Endodermal cell (in vitro differentiated cells): ENCODE measurements around the gene PLK5. TPM values are rescaled to one million over a fixed set of nuclear protein-coding genes. Genes with fewer than 3 reads are reported as not detected.

Experiments
- DNase-seq: peaks from one replicate; pipeline ENCODE4 v3.0.0-alpha.2; 2017
- H3K27ac ChIP-seq: 2 replicates; pipeline ENCODE4 v1.5.1; 2013; ENCODE audit warnings: mild to moderate bottlenecking, low read depth, low read length, moderate library complexity
- H3K27me3 ChIP-seq: 2 replicates; pipeline ENCODE4 v1.6.1; 2013; ENCODE audit warnings: mild to moderate bottlenecking, low read length, moderate library complexity; ENCODE audit not compliant: insufficient read depth, control insufficient read depth, poor library complexity, severe bottlenecking
- H3K36me3 ChIP-seq: 2 replicates; pipeline ENCODE4 v1.7.0; 2013; ENCODE audit warnings: mild to moderate bottlenecking, low read length, moderate library complexity; ENCODE audit not compliant: control insufficient read depth, insufficient read depth
- H3K4me1 ChIP-seq: one replicate; pipeline ENCODE4 v1.7.0; 2013; ENCODE audit warnings: low read length; ENCODE audit not compliant: control insufficient read depth, insufficient read depth
- H3K4me3 ChIP-seq: 2 replicates; pipeline ENCODE4 v1.5.1; 2013; ENCODE audit warnings: mild to moderate bottlenecking, low read length, moderate library complexity
- H3K9ac ChIP-seq: 2 replicates; pipeline ENCODE4 v1.6.1; 2013; ENCODE audit warnings: mild to moderate bottlenecking, low read length, moderate library complexity; ENCODE audit not compliant: poor library complexity, severe bottlenecking; ENCODE audit errors: extremely low read depth
- H3K9me3 ChIP-seq: 2 replicates; pipeline ENCODE4 v1.6.1; 2013; ENCODE audit warnings: mild to moderate bottlenecking, low read length, moderate library complexity; ENCODE audit not compliant: control insufficient read depth
- H3K27ac Mint-ChIP-seq: 2 replicates; pipeline ENCODE4 v1.8.0; 2020; ENCODE audit warnings: mixed read lengths
- H3K27me3 Mint-ChIP-seq: 2 replicates; pipeline ENCODE4 v1.8.0; 2021; ENCODE audit warnings: mild to moderate bottlenecking, mixed read lengths; ENCODE audit not compliant: insufficient read depth
- H3K36me3 Mint-ChIP-seq: 2 replicates; pipeline ENCODE4 v1.8.0; 2020; ENCODE audit warnings: low read depth, mixed read lengths
- H3K4me1 Mint-ChIP-seq: 2 replicates; pipeline ENCODE4 v1.8.0; 2020; ENCODE audit warnings: mixed read lengths
- H3K4me3 Mint-ChIP-seq: 2 replicates; pipeline ENCODE4 v1.8.0; 2020; ENCODE audit warnings: mild to moderate bottlenecking, moderate library complexity, mixed read lengths
- H3K9me3 Mint-ChIP-seq: 2 replicates; pipeline ENCODE4 v1.8.0; 2020; ENCODE audit warnings: mild to moderate bottlenecking, mixed read lengths
- CTCF ChIP-seq: fragments of 200-600 bp; sonication (generic); conservative IDR thresholded peaks from 2 replicates; pipeline ENCODE4 v1.5.0; 2021; ENCODE audit warnings: antibody characterized with exemption, mild to moderate bottlenecking
- WGBS, 2 experiments: methylation state at CpG; one replicate each; pipeline versions ENCODE4 v1.1.5 to v1.1.7; 2013; ENCODE audit warnings: missing lambda C conversion rate in 2 of 2, mixed read lengths in 1 of 2; ENCODE audit not compliant: insufficient coverage in 1 of 2, insufficient read length in 1 of 2; 5-methylcytosine and 5-hydroxymethylcytosine counted together
- total RNA-seq, 2 donors: library from RNA; stranded (reverse); fragmentation: NEBNext Ultra II Directional in 1 of 2; extraction: Animal tissue kit (Norgen Biotek cat#: 25700) in 1 of 2; gene quantifications; 2 replicates in 1 of 2; 3 replicates in 1 of 2; pipeline ENCODE4 v1.2.1, GENCODE V29; 2021

The PLK5 gene
- total RNA-seq, 2 donors from 2014 or later, result 0.48 TPM; not detected in 1

- Mint-ChIP-seq H3K27ac (peak within 1 kb of the TSS; percentile 97), H3K27me3 (peaks cover 2% of the 10 kb centered on the region), H3K36me3 (peaks cover 8% of the 10 kb centered on the region), H3K9me3 (no peaks in the 10 kb centered on the region), H3K4me3 (peak within 1 kb of the TSS; percentile 90), H3K4me1 (no peaks in the 10 kb centered on the region)
- Histone ChIP-seq H3K36me3 (peaks cover 21% of the 10 kb centered on the region), H3K27me3 (no peaks in the 10 kb centered on the region), H3K4me3 (peak within 1 kb of the TSS; percentile 90), H3K9me3 (no peaks in the 10 kb centered on the region), H3K9ac (peak within 1 kb of the TSS; percentile 67), H3K4me1 (no peaks in the 10 kb centered on the region), H3K27ac (peak within 1 kb of the TSS; percentile 71)
- TF ChIP-seq CTCF, result no peak
- DNase-seq, result peak; percentile 97
- WGBS, 2 experiments, result 1 to 6% methylated on average over 42 to 71 of the region's 71 CpGs
Measured at GRCh38 chr19:1478934-1479707, 44.8 kb upstream of the PLK5 start, which contains the start of gene C19orf25. TSS of gene C19orf25 (minus strand) at chr19:1479215. CDS start at chr19:1478903, 312 bp downstream.

- TF ChIP-seq CTCF, result no peak
- H3K9ac ChIP-seq, result no peak overlapping the region
- H3K27me3 ChIP-seq, result no peaks in the 10 kb centered on the region
- 87 to 92% methylated on average over 19 to 26 of the region's 26 CpGs for WGBS, 2 experiments
- no peaks in the 10 kb centered on the region for H3K9me3 Mint-ChIP-seq
- no peak overlapping the region for H3K27ac Mint-ChIP-seq
- no peak overlapping the region for H3K4me3 Mint-ChIP-seq
- no peaks in the 10 kb centered on the region for H3K4me1 ChIP-seq
- no peaks in the 10 kb centered on the region for H3K27me3 Mint-ChIP-seq
- no peaks in the 10 kb centered on the region for H3K4me1 Mint-ChIP-seq
- no peak overlapping the region for H3K4me3 ChIP-seq
- peaks cover 8% of the 10 kb centered on the region for H3K36me3 Mint-ChIP-seq
- no peak overlapping the region for H3K27ac ChIP-seq
- peaks cover 9% of the 10 kb centered on the region for H3K36me3 ChIP-seq
- H3K9me3 ChIP-seq, result no peaks in the 10 kb centered on the region
- no peak for DNase-seq
Measured at GRCh38 chr19:1481224-1481892, 42.5 kb upstream of the PLK5 start.

GRCh38 chr19:1481893-1482360, 42.0 kb upstream of the PLK5 start:
- 93 to 95% methylated on average over 24 to 36 of the region's 36 CpGs for WGBS, 2 experiments
- Histone ChIP-seq H3K27ac (no peak overlapping the region), H3K4me1 (no peaks in the 10 kb centered on the region), H3K36me3 (peaks cover 6% of the 10 kb centered on the region), H3K9ac (no peak overlapping the region), H3K9me3 (no peaks in the 10 kb centered on the region), H3K4me3 (no peak overlapping the region), H3K27me3 (no peaks in the 10 kb centered on the region)
- Mint-ChIP-seq H3K36me3 (peaks cover 8% of the 10 kb centered on the region), H3K4me3 (no peak overlapping the region), H3K4me1 (no peaks in the 10 kb centered on the region), H3K27ac (no peak overlapping the region), H3K27me3 (no peaks in the 10 kb centered on the region), H3K9me3 (no peaks in the 10 kb centered on the region)
- DNase-seq, result no peak
- no peak for TF ChIP-seq CTCF
